ENCODE measurements around the gene SPATA24.
"Not testable (repeated sequence)": the region's sequence is repeated elsewhere in the genome, so short reads cannot be mapped to it uniquely, and the experiment has no call there.

SPATA24 gene

GRCh38 chr5:139394654-139395566, 9.0 kb downstream of the SPATA24 start, which contains the start of gene PROB1:
Gene PROB1 (minus strand): TSS chr5:139395104. CDS start chr5:139395081, 23 bp downstream.
- no peak for DNase-seq

- no peak for DNase-seq
Observed at GRCh38 chr5:139394123-139394653, 9.7 kb downstream of the SPATA24 start.

DNA sequence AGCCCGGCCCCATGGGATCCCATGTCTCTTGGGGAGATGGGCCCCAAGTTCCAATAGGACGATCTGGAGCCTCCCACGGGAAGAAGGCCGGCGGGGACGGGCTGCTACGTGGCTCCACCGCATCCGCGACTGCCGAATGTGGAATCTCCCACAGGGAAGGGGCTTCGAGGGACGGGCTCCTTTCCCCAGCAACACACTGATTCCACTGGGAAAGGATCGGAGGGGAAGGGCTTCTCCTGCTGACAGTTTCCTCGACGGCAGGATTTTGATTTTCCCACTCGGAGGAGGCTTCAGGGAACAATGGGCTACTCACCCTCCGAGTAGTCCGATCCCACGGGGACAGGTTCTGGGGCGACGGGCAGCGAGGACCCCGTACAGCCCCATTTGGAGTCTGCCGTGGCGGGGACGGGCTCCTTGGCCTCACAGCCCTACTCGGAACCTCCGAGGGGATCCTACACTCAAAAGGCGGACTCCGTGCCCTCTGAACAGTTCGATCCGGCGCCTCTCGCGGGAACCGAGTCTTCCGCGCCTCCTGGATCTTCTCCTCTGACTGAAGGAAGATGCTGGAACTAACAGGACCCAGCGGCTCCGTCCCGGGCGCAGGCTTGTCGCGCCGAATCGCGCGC, 10.3 kb downstream of the SPATA24 start:
- no peak for DNase-seq

DNA sequence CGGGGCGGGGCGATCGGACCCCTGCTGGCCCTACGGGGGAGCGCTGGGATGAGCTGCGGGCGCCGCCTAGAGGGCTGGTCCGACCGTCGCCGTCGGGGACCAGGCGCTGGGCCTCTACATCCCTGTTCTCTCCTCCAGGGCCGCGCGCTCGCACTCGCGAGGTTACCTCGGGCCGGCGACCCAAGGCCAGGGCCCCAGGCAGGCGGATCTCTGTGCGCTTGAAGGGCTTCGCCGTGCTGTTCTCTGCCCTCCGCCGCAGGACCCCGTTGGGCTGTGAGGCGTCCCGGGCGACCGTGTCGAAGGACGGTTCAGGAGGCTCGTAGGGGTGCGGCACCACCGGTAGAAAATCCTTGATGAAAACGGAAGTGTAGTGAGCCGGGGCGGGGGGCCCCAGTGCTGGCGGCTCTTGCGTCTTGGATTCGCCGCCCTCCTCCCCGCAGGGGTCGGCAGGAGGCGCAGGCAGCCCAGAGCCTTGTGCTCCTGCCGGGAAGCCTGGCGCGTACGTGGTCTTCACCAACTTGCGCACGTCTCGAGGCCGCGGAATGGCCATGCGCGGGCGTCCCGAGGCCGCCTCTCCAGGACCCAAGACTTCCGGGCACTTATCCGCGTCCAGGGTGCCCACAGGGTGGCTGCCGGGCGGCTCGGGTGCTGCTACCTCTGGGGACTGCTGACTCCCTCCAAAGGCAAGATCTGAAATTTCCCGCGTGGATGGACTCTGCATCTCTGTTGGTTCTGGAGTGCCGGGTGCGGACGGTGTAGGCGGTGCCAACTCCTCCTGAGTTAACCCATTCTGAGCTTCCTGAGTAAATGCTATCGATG, 11.0 kb downstream of the SPATA24 start:
- DNase-seq: no peak

DNA sequence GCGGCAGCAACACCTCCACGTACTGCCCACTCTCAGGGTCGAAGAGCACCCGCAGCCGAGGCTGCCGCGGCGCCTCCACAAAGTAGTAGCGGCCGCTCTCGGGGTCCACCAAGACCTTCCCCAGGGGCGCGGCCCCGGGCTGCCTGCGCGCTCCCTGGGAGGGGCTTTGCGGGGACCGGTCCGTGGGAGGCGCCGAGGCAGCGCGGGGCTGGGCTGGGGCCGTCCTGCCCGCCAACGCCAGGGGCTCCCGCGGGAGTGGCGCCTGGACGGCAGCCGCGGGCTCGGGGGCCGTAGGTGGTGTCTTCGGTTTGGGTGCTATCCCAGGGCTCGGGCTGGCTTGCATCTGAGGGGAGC, 11.6 kb downstream of the SPATA24 start:
- DNase-seq: no peak

- DNase-seq: no peak
Observed at GRCh38 chr5:139391570-139392323, 12.1 kb downstream of the SPATA24 start.

DNA sequence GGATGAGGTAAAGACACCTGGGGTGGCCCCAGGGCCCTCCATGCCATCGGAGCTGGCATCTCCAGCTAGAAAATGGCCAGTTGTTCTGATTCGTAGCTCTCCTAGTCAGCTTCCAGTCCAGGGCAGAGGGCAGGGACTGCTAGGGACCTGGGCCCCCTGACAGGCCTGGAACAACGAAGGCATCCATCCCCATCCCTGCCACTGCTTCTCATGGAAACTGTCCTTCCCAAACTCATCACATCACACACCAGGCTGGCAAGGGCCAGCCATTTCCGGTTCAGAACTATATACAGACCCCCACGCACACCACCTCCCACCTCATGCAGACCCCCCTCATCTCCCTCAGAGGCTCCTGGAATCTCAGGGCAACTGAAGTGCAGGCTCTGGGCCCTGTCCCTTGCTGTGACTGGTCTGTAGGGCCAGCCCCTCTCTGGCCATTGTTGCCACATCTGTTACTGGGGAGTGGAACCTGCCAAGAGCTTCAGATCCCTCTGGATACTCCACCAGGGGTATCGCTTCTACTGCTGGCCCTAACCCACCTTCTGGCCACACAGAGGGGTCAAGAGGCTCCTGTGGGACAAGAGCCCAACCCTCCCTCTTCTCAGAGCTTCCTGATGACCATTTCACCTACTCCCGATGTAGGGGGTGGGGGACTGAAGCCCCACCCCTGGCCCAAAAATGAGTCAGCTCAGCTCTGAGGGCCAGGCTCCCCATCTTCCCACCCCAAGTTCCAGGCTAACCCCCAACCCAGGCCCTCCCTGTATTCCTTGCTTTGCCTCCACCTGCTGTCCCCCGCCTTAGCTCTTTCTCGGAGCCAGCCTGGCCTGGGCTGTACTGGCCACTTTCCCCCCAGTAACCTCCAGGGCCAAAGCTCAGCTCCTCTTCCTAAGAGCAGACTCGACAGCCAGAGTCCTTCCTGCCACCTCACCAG, 13.0 kb downstream of the SPATA24 start:
- DNase-seq: no peak

DNA sequence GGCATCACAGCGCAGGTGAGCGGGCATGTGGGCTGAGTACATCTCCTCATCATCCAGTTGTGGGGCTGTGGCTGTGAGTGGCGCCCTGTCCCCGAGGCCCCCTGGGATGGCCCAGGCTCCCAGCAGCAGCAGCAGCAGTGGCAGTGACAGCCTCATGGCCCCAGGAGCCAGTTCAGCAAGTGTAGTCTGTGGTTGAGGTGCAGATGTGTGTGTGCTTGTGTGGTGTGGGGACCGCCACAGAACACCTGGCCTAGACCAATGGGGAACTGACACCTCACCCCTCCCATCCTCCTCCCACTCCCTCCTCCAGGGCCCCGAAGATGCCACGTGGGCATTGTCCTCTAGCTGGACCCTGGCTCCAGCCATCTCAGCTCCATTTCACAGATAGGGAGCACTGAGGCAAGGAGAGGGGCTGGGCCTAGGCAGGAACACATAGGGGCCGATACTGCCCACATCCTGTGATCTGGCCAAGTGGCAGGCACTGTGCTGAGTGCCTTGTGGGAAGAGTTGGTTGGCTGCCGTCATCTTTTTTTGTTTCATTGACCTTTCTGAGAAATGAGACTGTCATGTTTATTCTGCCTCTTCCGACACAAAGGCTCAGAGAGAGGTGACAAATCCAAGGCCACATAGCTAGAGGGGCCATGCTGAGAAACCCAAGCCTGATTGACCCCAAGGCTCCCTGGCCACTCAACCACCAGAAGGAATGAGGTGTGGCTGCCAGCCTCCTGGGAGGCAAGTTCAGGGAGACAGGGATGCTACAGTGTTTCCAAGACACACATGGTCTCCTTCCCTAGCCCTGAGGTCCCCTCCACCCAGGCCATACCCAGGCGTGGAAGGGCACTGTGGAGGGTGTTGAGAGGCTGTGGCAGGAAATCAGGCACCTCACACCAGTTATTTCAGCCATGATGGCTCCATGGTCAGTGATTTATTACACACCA, 13.9 kb downstream of the SPATA24 start, which contains the start of gene MZB1:
TSS of gene MZB1 (minus strand) at position 213 of the 938 bp plus-strand sequence. CDS start at position 156, 57 bp downstream.
- no peak for DNase-seq

GRCh38 chr5:139388198-139388821, 15.6 kb downstream of the SPATA24 start:
- DNase-seq: peak in 1 of 2 donors; percentile 16

DNA sequence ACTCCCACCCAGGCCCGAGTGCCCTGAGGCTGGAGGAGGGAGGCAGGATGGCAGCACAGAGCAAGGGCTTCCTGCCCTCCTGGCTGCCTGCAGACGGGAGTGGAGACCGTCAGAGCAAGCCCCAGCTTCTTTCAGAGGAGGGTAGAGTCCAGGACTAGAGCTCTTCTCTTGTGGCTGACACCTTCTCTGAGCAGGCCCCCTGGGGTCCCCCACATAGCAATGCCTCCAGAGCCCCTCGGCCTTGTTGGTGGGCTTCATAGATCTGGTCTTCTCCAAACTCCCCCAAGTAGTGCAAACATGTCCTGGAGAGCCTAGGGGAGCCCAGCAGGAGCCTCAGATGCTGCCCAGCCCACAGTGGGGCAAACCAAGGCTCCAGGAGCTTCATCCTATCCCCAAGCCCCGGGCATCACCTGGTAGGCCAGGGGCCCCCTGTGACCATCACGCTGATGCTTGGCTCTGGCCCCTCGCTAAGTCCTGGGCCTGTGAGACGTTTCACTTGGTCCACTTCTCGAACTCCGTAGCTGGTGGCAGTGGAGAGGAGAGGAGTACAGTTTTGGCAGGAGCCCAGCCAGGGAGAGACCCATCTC, 16.2 kb downstream of the SPATA24 start:
- no peak for DNase-seq

GRCh38 chr5:139386956-139387355, 16.9 kb downstream of the SPATA24 start:
- not testable (repeated sequence) for DNase-seq

- DNase-seq: no peak
Observed at GRCh38 chr5:139386050-139386438, 17.8 kb downstream of the SPATA24 start.

- DNase-seq: no peak
Observed at GRCh38 chr5:139385061-139386049, 18.5 kb downstream of the SPATA24 start.

GRCh38 chr5:139384591-139385051, 19.3 kb downstream of the SPATA24 start:
- no peak for DNase-seq

DNA sequence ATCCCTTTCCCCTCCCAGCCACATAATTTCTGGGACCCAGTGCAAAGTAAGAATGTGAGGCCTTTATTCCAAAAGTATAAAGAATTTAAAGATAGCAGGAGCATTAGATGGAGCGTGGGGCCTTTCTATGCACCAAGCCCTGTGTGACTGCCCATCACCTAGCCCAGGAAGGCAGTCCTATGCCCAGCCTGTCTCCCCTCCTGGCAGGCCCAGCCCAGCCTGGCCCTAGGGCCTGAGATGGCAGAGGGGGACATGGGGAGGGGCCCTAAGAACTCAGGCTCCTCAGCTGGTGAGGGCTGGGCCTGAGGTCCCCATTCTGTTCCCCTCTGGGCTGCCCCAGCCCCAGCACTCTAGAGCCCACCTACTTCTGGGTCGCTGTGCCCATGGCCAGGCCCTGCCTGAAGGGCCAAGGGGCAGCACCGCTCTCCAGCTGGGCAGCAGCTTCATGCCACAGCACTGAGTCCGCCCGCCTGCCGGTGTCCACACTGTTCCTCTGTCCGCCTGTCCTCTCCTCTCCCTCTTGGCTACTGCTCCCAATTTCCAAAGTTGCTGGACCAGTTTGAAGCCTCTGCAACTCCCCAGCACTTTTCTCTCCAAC, 19.8 kb downstream of the SPATA24 start:
- DNase-seq: no peak

DNA sequence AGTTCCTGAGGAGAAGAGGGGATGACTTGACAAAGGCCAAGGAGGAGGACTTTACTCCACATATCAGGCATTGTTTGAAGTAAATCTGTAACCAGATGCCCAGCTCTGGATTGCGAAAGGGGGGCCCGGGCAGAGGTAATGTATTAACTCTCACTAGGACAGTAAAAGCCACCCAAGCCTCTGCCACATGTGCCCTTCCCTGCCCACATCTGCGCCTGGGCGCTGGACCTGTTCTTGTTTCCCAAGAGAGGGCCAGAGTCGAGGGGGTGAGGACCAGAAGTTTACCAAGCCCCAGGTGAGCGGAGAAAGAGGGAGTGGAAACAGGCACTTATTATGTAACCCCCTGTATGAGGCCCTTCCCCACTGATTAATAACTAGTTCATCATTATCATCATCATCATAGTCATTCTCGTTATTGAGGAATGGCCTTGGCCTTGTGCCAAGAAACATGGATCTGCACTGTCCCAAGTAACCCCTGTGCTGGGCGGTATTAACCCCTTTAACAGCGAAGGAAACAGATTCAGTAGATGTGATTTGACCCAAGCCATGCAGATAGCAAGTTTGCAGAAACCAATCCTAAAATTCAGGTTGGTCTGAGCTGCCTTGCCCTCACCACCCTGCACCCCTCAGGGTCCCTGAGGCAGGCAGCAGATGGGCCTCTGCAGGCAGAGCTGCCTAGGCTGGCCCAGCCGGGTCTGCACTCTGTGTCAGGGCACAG, 20.5 kb downstream of the SPATA24 start, which contains the start of gene SLC23A1:
TSS of gene SLC23A1 (minus strand) at position 23 of the 718 bp plus-strand sequence. CDS start 44 bp downstream, outside the sequence.
- DNase-seq: no peak

All from hippocampal formation (tissue), 2 donors.